Immature natural killer cell (primary cell): ENCODE data around the gene PRKG2. TPM values are rescaled to one million over a fixed set of nuclear protein-coding genes. Genes with fewer than 3 reads are reported as not detected.
A peak's percentile ranks its signal among the peaks of the same experiment; 100 is the strongest.
"Not testable (repeated sequence)": the region's sequence is repeated elsewhere in the genome, so short reads cannot be mapped to it uniquely, and the experiment has no call there.

Experiments
- DNase-seq, 3 donors: peaks; one replicate each; pipeline ENCODE4 v3.0.0; 2022; ENCODE audit warnings: mixed read lengths in 1 of 3
- H3K27ac Mint-ChIP-seq, 6 donors: one replicate each; pipeline ENCODE4 v1.8.0; 2020; ENCODE audit warnings: mixed read lengths in 6 of 6, mild to moderate bottlenecking in 5 of 6, inconsistent platforms in 4 of 6, moderate library complexity in 3 of 6
- H3K27me3 Mint-ChIP-seq, 3 donors: one replicate each; pipeline ENCODE4 v1.8.0; 2020 to 2021; ENCODE audit warnings: low read depth in 3 of 3, mild to moderate bottlenecking in 3 of 3, mixed read lengths in 3 of 3, moderate library complexity in 3 of 3, inconsistent platforms in 1 of 3
- H3K36me3 Mint-ChIP-seq, 3 donors: one replicate each; pipeline ENCODE4 v1.8.0; 2020; ENCODE audit warnings: mixed read lengths in 3 of 3, inconsistent platforms in 2 of 3, mild to moderate bottlenecking in 2 of 3
- H3K4me1 Mint-ChIP-seq, 2 donors: one replicate each; pipeline ENCODE4 v1.8.0; 2020; ENCODE audit warnings: inconsistent platforms in 2 of 2, mild to moderate bottlenecking in 2 of 2, mixed read lengths in 2 of 2, moderate library complexity in 1 of 2
- H3K4me3 Mint-ChIP-seq, 5 donors: one replicate each; pipeline ENCODE4 v1.8.0; 2020; ENCODE audit warnings: mild to moderate bottlenecking in 5 of 5, mixed read lengths in 5 of 5, inconsistent platforms in 3 of 5, moderate library complexity in 3 of 5
- H3K9me3 Mint-ChIP-seq, 6 donors: one replicate each; pipeline ENCODE4 v1.8.0; 2020; ENCODE audit warnings: mild to moderate bottlenecking in 6 of 6, mixed read lengths in 6 of 6, inconsistent platforms in 4 of 6, moderate library complexity in 3 of 6
- polyA plus RNA-seq, 3 donors: library from polyadenylated mRNA; unstranded; fragments of 300-500 nt; fragmentation: Illumina TruSeq; gene quantifications; one replicate each; pipeline ENCODE4 v1.2.3, GENCODE V29; 2021

The PRKG2 gene
- polyA plus RNA-seq, 3 donors from 2014 or later, result 0.62 to 0.76 TPM; not detected in 1

GRCh38 chr4:81164126-81164525 lies 50.9 kb downstream of the PRKG2 start:
- Mint-ChIP-seq H3K9me3 (peaks cover 0 to 4% (median 0%) of the 10 kb centered on the region in 6 donors), H3K4me3 (no peak overlapping the region), H3K27ac (no peak overlapping the region), H3K36me3 (no peaks in the 10 kb centered on the region), H3K27me3 (peaks cover 0 to 2% (median 0%) of the 10 kb centered on the region in 3 donors), H3K4me1 (no peaks in the 10 kb centered on the region)
- DNase-seq, result no peak

GRCh38 chr4:81162752-81163458 lies 52.1 kb downstream of the PRKG2 start:
- Mint-ChIP-seq H3K36me3 (no peaks in the 10 kb centered on the region), H3K27me3 (peaks cover 0 to 2% (median 0%) of the 10 kb centered on the region in 3 donors), H3K4me1 (no peaks in the 10 kb centered on the region), H3K4me3 (no peak overlapping the region), H3K27ac (no peak overlapping the region), H3K9me3 (peaks cover 0 to 4% (median 0%) of the 10 kb centered on the region in 6 donors)
- no peak for DNase-seq

- not testable (repeated sequence) for H3K36me3 Mint-ChIP-seq, H3K9me3 Mint-ChIP-seq, H3K27me3 Mint-ChIP-seq, H3K4me1 Mint-ChIP-seq
- peak overlapping the region in 5 of 6 donors; percentile 35 to 82 (median 72) for H3K27ac Mint-ChIP-seq
- DNase-seq, result peak; percentile 1 to 22 (median 14)
- H3K4me3 Mint-ChIP-seq, result peak overlapping the region; percentile 70 to 92 (median 73)
Measured at GRCh38 chr4:81153714-81154323, 61.2 kb downstream of the PRKG2 start.

GRCh38 chr4:81152839-81153713 lies 61.9 kb downstream of the PRKG2 start:
- H3K27ac Mint-ChIP-seq, result peak overlapping the region in 4 of 6 donors; percentile 71 to 82 (median 76)
- peaks cover 0 to 6% (median 0%) of the 10 kb centered on the region in 6 donors for H3K9me3 Mint-ChIP-seq
- DNase-seq, result no peak
- H3K27me3 Mint-ChIP-seq, result peaks cover 0 to 1% (median 0%) of the 10 kb centered on the region in 3 donors
- H3K36me3 Mint-ChIP-seq, result no peaks in the 10 kb centered on the region
- peaks cover 0 to 10% of the 10 kb centered on the region in 2 donors for H3K4me1 Mint-ChIP-seq
- H3K4me3 Mint-ChIP-seq, result peak overlapping the region; percentile 70 to 92 (median 73)

- Mint-ChIP-seq H3K4me3 (no peak overlapping the region), H3K27ac (no peak overlapping the region), H3K4me1 (peaks cover 0 to 10% of the 10 kb centered on the region in 2 donors), H3K27me3 (peaks cover 0 to 1% (median 0%) of the 10 kb centered on the region in 3 donors), H3K36me3 (no peaks in the 10 kb centered on the region), H3K9me3 (peaks cover 0 to 3% (median 0%) of the 10 kb centered on the region in 6 donors)
- no peak for DNase-seq
Measured at GRCh38 chr4:81149976-81150375, 65.0 kb downstream of the PRKG2 start.

GRCh38 chr4:81148576-81148975 lies 66.4 kb downstream of the PRKG2 start:
- peaks cover 0 to 3% (median 0%) of the 10 kb centered on the region in 6 donors for H3K9me3 Mint-ChIP-seq
- H3K27me3 Mint-ChIP-seq, result peaks cover 0 to 1% (median 0%) of the 10 kb centered on the region in 3 donors
- no peak overlapping the region for H3K27ac Mint-ChIP-seq
- no peak overlapping the region for H3K4me3 Mint-ChIP-seq
- no peaks in the 10 kb centered on the region for H3K36me3 Mint-ChIP-seq
- no peak for DNase-seq
- H3K4me1 Mint-ChIP-seq, result peaks cover 0 to 7% of the 10 kb centered on the region in 2 donors

GRCh38 chr4:81146466-81146865 lies 68.6 kb downstream of the PRKG2 start:
- no peaks in the 10 kb centered on the region for H3K36me3 Mint-ChIP-seq
- H3K9me3 Mint-ChIP-seq, result peaks cover 0 to 2% (median 0%) of the 10 kb centered on the region in 6 donors
- H3K27ac Mint-ChIP-seq, result no peak overlapping the region
- H3K4me3 Mint-ChIP-seq, result no peak overlapping the region
- no peaks in the 10 kb centered on the region for H3K4me1 Mint-ChIP-seq
- peaks cover 0 to 1% (median 0%) of the 10 kb centered on the region in 3 donors for H3K27me3 Mint-ChIP-seq
- DNase-seq, result no peak

GRCh38 chr4:81143183-81143582 lies 71.8 kb downstream of the PRKG2 start:
- H3K4me1 Mint-ChIP-seq, result no peaks in the 10 kb centered on the region
- no peaks in the 10 kb centered on the region for H3K27me3 Mint-ChIP-seq
- peaks cover 0 to 2% (median 0%) of the 10 kb centered on the region in 6 donors for H3K9me3 Mint-ChIP-seq
- H3K36me3 Mint-ChIP-seq, result no peaks in the 10 kb centered on the region
- DNase-seq, result no peak
- no peak overlapping the region for H3K27ac Mint-ChIP-seq
- H3K4me3 Mint-ChIP-seq, result no peak overlapping the region

- Mint-ChIP-seq H3K27ac (no peak overlapping the region), H3K9me3 (peaks cover 0 to 2% (median 0%) of the 10 kb centered on the region in 6 donors), H3K27me3 (no peaks in the 10 kb centered on the region), H3K4me1 (no peaks in the 10 kb centered on the region), H3K4me3 (no peak overlapping the region), H3K36me3 (no peaks in the 10 kb centered on the region)
- DNase-seq, result no peak
Measured at GRCh38 chr4:81142744-81143143, 72.3 kb downstream of the PRKG2 start.

- H3K27ac Mint-ChIP-seq, result no peak overlapping the region
- no peak for DNase-seq
- H3K36me3 Mint-ChIP-seq, result peaks cover 0 to 3% (median 0%) of the 10 kb centered on the region in 3 donors
- H3K27me3 Mint-ChIP-seq, result peaks cover 0 to 3% (median 0%) of the 10 kb centered on the region in 3 donors
- peaks cover 0 to 3% (median 0%) of the 10 kb centered on the region in 6 donors for H3K9me3 Mint-ChIP-seq
- H3K4me3 Mint-ChIP-seq, result no peak overlapping the region
- no peaks in the 10 kb centered on the region for H3K4me1 Mint-ChIP-seq
Measured at GRCh38 chr4:81137894-81138293, 77.1 kb downstream of the PRKG2 start.

GRCh38 chr4:81137446-81137845 lies 77.6 kb downstream of the PRKG2 start:
- H3K4me3 Mint-ChIP-seq, result no peak overlapping the region
- H3K27ac Mint-ChIP-seq, result no peak overlapping the region
- peaks cover 0 to 3% (median 0%) of the 10 kb centered on the region in 3 donors for H3K27me3 Mint-ChIP-seq
- H3K9me3 Mint-ChIP-seq, result peaks cover 0 to 3% (median 0%) of the 10 kb centered on the region in 6 donors
- H3K36me3 Mint-ChIP-seq, result peaks cover 0 to 3% (median 0%) of the 10 kb centered on the region in 3 donors
- DNase-seq, result no peak
- no peaks in the 10 kb centered on the region for H3K4me1 Mint-ChIP-seq

- Mint-ChIP-seq H3K27me3 (peaks cover 0 to 3% (median 0%) of the 10 kb centered on the region in 3 donors), H3K4me1 (no peaks in the 10 kb centered on the region), H3K9me3 (peaks cover 0 to 3% (median 0%) of the 10 kb centered on the region in 6 donors), H3K27ac (no peak overlapping the region), H3K36me3 (peaks cover 0 to 3% (median 0%) of the 10 kb centered on the region in 3 donors), H3K4me3 (no peak overlapping the region)
- DNase-seq, result no peak
Measured at GRCh38 chr4:81136161-81136905, 78.7 kb downstream of the PRKG2 start.

GRCh38 chr4:81135501-81135900 lies 79.5 kb downstream of the PRKG2 start:
- no peaks in the 10 kb centered on the region for H3K4me1 Mint-ChIP-seq
- peaks cover 0 to 3% (median 0%) of the 10 kb centered on the region in 3 donors for H3K36me3 Mint-ChIP-seq
- no peak for DNase-seq
- no peak overlapping the region for H3K27ac Mint-ChIP-seq
- H3K27me3 Mint-ChIP-seq, result peaks cover 0 to 3% (median 0%) of the 10 kb centered on the region in 3 donors
- peaks cover 0 to 3% (median 0%) of the 10 kb centered on the region in 6 donors for H3K9me3 Mint-ChIP-seq
- no peak overlapping the region for H3K4me3 Mint-ChIP-seq
